Hematopoietic multipotent progenitor cell treated with erythropoietin and hydrocortisone succinate and interleukin-3 and kit ligand, for 8 days (in vitro differentiated cells): Measurements from ENCODE around the gene PCGF3.
"Not testable (repeated sequence)": the region's sequence is repeated elsewhere in the genome, so short reads cannot be mapped to it uniquely, and the experiment has no call there.

Source experiments
- DNase-seq: peaks from one replicate; pipeline ENCODE4 v3.0.0-alpha.2; 2015

PCGF3 gene

DNA sequence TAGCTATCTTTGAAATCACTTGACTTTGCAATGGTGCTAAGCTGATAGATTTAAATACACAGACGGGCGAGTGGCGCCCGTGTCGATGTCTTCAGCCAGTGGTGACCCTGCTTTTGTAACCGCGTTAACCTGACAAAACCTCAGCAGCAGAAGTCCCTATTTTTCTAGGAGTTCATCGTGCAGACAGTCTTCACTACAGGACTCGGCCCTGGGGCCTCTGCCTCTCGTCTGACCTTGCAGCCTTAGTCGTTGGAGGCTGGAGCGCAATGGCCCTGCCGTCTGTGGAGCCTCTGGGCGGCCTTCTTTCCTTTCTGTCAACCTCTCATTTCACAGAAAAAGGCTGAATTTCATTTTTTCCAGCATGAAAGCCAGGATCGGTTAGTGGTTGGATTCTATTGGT, 62.4 kb downstream of the PCGF3 start:
- no peak for DNase-seq

DNA sequence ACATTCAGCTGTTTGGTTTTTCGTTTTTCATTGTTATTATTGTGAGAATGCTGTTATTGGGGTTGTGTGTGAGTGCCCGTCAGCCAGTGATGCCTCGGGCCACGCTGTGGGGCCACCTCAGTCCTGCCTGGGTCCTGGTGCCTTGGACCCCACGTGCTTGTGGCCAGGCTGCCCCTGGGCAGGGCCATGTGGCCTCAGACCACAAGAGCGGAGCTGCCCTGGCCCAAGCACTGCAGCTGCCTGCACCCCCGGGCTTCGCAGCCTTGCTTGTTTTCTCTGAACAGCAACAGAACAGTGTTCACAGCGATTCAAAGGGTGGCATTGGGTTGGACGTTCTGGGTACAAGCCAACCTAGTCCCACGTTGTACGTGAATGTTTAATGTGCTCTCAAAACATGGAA, 63.4 kb downstream of the PCGF3 start:
- no peak for DNase-seq

DNA sequence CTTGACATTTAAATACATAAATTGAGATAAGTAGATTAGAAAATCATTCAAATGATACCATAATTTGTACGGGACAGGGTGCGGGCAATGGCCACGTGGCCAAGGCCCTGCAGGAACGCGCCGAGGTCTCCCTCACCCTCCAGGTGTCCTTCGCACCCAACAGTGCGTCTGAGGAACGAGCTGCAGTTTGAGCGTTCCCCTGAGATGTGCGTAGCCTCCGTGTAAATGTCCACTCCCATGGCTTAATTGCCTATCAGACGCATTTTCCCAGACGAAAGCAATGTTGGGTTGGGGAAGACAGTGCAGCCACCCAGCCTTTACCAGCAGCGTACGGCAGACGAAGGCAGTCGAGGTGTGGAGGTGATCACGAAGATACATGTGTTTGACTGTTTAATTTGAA, 63.9 kb downstream of the PCGF3 start:
- no peak for DNase-seq

DNA sequence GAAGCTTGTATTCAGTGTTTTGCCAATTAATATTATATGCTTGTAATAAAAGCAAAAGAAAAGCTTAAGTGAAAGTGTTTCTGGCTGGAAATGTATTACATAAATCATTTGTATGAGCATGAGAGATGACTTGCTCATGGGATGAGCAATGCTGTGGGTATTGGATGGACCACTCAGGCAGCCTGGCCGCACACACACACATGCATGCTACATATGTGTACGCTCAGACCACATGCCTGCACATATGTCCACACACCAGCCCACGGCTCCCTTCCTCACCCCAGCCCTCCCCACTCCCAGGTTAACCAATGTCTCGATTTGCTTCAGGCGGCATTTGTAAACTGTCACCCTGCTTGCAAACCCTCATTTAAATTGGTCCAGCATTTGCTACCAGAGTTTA, 64.4 kb downstream of the PCGF3 start:
- no peak for DNase-seq

DNA sequence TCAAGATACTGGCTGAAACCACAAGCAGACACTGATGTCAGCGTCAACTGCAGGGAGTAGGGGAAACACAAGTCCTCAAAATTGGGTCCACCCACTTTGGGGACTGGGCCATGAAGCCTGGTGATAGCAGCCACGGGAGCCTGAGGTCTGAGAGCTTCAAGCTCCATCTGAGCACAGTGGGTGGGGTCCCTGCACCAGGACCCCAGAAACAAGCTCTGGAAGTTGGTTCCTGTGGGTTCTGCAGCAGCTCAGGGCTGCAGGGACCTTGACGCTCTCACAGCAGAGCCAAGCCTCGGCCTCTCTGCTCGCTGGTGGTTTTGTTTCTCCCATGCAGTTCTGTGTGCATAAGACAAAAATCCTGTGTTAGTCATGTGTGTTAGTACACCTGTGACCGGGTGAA, 65.8 kb downstream of the PCGF3 start:
- no peak for DNase-seq

DNA sequence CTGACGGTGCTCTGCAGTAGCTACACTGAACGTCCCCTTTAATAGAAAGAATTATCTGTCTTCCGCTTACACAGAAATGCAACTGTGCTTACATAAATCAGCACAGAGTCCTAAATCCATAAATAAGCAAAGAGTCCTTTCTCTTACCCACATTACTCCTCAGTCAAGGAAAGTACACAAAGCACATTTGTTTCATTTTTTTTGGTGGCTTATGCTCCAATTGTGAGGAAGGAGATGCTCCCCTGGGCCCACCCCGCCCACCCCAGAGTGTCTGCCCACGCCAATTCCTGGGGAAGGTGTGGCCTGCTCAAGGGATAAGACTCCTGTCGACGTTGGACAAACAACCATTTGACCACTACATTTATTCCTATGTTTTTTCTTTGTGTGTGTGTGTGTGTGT, 66.5 kb downstream of the PCGF3 start:
- DNase-seq, result no peak

DNA sequence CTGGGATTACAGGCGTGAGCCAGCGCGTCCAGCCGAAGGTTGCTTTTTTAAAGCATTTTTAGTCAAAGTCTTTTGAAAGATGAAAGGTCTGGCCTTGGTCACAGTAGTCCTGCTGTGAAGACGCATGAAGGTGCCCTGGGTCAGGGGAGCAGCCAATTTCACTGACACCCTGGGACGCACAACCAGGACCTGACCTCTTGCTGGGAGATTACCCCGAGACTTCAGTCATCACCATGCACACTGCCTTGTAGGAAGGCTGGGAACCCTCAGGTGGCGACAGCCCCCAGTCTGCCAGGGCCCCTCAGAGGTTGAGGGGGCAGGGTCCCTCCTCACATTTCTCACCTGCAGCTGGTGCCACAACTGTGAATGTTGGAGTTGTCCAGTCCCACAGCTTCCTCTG, 67.1 kb downstream of the PCGF3 start:
- DNase-seq, result no peak

DNA sequence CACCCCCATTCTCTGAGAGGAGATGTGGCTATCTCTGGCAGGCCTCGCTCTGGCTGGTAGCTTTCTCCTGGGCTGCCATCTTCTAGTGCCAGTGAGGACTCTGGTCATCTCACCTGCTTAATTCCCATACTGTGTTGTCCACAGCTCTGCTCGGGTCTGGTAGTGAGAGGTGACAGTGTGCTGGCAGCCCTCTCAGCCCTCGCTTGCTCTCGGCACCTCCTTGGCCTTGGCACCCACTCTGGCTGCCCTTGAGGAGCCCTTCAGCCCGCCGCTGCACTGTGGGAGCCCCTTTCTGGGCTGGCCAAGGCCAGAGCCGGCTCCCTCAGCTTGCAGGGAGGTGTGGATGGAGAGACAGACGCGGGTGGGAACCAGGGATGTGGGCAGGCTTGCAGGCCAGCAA, 67.6 kb downstream of the PCGF3 start:
- DNase-seq, result no peak

DNA sequence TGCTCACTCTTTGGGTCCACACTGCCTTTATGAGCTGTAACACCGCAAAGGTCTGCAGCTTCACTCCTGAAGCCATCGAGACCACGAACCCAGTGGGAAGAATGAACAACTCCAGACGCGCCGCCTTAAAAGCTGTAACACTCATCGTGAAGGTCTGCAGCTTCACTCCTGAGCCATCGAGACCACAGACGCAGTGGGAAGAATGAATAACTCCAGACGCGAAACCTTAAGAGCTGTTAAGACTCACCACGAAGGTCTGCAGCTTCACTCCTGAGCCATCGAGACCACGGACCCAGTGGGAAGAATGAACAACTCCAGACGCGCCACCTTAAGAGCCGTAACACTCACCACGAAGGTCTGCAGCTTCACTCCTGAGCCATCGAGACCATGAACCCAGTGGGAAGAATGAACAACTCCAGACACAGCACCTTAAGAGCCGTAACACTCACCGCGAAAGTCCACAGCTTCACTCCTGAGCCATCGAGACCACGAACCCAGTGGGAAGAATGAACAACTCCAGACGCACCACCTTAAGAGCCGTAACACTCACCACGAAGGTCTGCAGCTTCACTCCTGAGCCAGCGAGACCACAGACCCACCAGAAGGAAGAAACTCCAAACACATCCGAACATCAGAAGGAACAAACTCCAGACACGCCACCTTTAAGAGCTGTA, 68.9 kb downstream of the PCGF3 start:
- DNase-seq, result not testable (repeated sequence)

DNA sequence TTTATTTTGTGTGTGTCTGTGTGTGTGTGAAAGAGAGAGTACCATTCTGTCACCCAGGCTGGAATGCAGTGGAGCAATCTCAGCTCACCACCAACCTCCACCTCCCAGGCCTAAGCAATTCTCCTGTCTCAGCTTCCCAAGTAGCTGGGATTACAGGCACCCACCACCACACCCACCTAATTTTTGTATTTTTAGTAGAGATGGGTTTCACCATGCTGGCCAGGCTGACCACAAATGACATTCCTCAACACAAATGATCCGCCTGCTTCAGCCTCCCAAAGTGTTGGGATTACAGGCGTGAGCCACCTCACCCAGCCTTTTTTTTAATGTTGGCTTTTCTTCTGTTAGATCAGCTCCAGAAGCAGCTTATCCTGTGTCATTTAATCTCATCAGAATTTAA, 69.9 kb downstream of the PCGF3 start:
- not testable (repeated sequence) for DNase-seq

DNA sequence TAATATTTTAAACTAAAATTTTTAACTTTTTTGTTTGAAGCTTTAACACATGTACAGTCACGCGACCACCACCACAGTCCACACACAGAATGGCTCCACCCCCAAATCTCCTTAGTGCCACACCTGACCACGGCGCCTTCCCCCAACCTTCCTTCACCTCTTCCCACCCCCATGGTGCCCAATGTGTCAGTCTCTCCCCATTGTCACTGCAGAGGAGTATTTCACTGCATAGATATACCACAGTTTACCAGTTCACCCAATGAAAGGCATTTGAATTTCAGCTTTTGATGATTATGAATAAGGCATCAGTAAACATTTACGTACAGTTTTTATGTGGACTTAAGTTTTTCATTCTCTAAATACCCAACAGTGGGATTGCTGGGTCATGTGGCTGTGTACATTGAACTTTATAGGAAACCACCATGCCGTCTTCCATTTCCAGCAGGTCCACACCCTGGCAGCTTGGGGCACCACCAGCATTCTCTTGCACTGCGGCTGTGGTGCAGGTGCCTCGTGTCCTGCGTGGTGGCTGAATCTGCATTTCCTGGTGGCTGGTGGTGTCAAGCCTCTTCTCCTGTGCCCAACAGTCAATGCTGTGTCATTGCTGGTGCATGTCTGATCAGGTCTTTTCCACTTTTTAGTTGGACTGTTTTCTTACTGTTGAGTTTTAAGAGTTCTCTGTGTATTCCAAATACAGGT, 71.3 kb downstream of the PCGF3 start:
- DNase-seq, result no peak

DNA sequence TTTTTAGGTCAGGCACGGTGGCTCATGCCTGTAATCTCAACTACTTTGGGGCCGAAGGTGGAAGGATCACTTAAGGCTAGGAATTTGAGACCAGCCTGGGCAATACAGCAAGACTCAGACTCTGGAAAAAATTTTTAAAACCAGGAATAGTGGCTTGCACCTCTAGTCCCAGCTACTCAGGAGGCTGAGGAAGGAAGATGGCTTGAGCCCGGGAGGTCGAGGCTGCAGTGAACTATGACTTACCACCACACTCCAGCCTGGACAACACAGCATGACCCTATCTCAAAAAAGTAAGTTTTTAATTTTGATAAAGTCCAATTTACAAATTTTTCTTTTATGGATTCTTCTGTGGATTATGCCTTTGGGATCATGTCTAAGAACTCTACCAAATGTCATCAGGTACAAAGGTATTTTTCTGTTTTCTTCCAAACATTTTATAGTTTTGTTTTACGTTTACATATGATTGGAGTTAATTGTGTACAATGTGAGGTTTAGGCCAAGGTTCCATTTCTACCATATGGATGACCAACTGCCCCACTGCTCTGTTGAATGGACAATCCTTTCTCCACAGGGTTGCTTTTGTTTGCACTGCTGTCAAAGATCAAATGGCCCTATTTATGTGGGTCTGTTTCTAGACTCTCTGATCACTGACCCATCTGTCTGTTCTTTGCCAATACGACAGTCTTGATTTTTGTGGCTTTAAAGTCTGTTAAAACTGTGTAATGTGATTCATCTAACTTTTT, 72.1 kb downstream of the PCGF3 start:
- no peak for DNase-seq

DNA sequence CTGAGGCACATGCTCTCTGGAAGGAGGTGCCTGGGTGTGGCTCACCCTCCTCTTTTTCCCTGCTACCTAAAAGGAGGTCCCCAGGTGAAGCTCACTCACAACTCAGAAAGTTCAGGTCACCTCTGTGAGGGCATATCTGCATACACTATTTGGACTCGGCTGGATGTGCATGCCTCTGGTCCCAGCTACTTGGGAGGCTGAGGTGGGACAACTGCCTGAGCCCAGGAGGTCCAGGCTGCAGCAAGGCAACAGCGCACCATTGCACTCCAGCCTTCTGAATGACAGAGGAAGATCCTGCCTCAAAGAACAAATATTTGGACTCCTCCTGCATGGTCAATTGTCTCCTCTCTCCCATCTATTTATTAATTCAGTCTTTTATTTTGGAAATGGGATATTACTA, 73.9 kb downstream of the PCGF3 start:
- no peak for DNase-seq

DNA sequence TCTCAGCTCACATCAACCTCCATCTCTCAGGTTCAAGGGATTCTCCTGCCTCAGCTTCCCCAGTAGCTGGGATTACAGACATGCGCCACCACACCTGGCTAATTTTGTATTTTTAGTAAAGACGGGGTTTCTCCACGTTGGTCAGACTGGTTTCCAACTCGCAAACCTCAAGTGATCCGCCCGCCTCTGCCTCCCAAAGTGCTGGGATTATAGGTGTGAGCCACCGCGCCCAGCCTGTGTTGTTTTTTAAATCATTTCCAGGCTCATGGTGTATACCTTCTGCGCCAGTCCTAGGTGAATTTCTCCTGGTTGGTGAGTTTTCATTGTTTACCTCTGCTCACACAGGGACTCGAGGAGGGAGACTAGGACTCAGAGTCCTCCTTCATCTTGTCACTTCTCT, 74.6 kb downstream of the PCGF3 start:
- not testable (repeated sequence) for DNase-seq

DNA sequence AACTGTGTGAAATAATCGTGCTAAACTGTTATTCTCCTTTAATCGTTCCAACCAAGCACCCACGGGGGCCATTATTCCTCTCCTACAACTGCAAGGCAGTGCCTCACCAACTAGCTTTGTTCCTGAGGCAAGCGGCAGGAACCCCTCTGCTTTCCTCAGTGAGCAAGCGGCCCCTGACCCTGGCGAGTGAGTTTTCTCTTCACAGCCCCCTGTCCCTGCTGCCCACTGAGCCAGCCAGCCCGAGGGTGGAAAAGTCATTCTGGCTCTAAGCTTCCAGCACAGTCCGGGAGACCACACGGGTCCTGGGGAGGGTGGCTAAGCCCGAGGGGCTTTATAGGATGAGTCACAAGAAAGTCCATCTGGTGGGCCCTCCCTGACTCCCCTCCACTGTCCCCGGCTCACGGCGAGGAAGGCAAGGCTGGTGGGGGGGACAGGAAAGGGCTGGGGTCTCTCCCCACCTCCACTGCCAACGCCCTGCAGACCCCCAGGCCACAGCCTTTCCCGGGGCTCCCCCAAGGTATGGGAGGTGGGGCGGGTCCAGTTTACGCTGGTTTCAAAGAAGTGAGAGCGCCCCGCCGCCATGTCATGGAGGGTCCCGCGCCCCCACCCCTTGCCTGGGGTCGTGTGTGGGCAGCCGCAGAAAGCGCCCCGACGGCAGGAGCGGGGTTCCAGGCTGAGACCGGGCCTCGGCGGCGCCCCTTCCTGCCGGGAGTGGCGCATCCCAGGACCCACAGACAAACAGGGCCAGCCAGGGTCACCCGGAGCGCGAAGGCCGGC, 75.3 kb downstream of the PCGF3 start:
- no peak for DNase-seq

DNA sequence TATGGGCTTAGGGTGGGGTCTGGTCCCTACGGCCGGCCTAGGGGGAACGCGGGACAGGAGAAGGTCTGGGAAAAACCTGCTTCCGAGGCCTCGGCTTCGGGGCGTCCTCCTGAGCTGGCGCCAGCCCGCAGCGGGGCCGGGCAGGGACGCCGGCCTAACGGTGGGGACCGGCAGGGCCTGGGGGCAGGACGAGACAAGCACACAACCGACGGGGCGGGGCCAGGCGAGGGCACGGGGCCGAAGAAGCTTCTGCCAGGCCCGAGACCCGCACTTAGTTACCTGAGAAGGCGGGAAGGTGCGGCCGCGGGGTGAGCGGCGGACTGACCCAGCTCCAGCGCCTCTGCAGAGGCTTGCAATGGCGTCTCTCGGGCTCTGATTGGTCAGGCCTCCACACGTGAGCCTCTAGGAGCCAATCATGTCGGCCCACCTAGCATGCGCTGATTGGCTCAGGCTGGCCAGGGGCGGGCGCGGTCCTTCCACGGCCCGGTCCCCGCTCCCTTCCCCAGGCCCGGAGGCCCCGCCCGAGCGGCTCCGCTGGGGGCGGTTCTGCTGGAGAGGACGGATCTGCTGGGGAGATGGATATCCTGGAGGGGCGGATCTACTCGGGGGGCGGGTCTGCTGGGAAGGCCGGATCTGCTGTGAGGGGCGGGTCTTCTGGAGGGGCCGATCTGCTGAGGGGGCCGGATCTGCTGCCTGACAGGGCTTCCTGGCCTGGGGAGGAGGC, 76.0 kb downstream of the PCGF3 start:
- peak; percentile 98 for DNase-seq

DNA sequence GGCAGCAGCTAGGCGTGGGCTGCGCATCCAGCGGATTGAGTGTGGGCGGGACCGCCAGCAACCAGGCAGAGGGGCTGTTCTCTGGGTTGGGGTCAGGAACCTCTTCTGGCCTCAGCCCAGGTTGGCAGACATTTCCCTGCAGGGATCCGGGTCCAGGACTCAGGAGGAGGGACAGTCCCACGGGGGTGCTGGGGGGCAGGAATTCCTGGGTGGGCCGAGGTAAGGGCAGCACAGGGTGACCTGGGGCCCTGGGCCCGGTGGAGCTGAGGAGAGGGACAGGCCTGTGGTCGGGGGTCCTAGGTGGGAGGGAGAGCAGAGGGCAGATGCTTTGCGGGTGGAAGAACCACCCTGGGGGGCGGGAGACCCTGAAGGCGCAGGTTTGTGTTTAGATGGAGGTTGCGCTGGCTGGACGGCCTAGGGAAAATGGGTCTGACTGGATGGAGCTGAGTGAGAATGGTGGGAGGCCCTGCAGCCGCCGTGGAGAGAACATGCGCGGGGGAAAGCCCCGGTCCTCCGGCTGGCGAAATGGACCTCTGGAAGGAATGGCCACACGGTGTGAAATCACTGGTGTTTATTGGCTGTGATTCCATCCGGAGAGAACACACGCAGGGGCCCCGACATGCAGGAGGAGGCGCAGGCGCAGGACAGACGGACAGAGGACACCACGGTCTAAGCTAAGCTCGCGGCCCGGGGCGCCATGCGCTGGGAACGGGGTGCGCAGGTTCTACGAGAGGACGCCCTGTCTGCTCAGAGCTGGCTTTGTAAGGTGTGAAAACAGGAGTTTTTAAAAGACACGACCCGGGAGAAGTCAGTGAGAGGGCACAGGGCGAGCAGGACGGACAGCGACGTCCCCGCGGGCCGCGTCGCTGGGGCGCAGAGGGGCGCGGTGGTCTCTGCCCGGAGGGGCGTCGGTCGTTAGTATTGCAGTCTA, 79.0 kb downstream of the PCGF3 start:
- no peak for DNase-seq

DNA sequence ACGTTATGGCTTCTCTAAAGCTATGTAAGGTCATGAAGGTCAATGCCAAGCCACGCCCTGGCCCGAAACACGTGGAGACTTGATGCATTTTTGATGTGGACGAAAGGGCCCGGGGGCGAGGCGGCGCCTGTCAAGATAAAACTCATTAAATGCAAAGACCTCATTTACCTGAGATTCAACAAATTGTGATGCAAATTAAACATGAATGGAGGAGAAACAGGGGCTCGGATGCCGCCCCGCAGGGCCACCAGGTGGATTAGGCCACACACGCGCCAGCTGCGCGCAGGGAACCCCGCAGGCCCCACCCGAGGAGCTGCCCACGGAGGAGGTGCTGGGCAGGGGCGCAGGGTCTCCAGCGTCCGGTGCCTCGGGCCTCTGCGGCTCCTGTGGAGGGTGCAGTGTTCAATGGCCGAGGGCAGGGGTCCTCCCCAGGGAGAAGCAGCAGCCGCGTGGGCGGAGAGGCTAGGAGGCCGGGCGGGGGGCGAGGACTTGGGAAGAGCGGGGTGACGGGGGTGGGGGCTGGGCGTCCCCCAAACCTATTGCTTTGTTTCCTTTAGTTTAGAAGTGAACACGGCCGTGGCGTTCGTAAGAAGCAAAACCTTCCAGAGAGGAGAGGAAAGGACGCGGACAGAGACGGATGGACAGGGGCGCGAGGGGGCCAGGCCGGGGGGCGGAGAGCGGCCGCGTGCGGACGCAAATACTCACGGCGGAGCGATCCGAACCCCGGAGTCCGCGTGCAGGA, 79.9 kb downstream of the PCGF3 start:
- DNase-seq, result no peak

DNA sequence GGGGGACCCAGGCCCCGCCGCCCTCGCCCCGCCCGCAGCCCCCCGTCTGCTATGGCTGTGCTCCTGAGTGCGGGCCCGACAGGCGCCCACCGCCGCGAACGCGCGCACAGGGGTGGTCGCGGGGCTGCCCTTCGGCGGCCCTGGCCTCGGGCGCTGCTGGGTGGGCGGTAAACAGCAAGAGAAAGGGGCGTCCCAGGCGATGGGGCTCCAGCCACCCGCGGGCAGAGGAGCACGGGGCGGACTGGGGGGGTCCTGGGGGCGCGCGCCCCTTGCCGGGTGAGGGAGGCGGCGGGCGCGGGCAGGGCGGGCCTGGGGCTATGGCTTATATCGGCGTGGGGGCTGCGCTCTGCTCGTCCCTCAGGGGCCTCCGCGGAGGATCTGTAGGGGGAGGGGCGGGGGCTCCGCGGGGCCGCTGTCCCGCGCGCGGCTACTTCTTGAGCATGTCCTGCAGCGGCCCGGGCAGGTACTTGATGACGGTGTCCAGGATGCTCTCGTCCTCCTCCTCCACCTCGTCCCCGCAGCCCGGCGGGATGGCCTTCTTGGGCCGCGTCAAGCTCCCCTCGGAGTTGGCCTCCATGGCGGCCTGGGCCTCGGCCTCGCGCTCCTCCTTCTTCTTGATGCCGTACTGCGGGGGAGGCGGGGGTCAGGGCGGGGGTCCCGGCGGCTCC, 80.6 kb downstream of the PCGF3 start:
- DNase-seq, result no peak

DNA sequence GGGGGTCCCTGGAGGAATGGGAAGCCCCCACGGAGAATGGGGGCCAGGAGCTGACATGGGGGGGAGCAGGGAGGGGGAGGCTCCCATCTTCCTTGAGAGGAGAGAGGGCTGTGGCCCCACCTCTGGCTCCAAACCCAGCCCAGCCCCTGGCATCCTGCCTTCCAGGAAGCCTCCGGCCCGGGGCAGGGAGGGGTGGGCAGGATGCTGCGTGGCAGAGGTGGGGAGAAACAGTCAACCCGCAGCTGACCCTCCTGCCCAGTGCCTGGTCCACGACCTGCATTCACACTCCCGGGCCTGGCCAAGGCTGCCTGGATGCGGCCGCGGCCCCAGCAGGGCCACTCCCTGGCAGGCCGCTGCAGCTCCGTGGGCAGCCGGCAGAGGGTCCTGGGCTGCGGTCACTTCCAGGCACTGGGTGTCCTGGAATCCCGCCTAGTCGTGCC, 81.2 kb downstream of the PCGF3 start:
- no peak for DNase-seq
